Motor neuron (in vitro differentiated cells): ENCODE measurements around the gene KLHL17. TPM values are rescaled to one million over a fixed set of nuclear protein-coding genes. Genes with fewer than 3 reads are reported as not detected.
A peak's percentile ranks its signal among the peaks of the same experiment; 100 is the strongest.

Experiments used
- ATAC-seq, 8 experiments: fragments of 200-7000 bp; cut with Tn5 transposase; replicated peaks in 6 of 8; 2 replicates each; pipeline ENCODE4 v1.8.0; 2021; ENCODE audit warnings: mild to moderate bottlenecking in 8 of 8, moderate library complexity in 8 of 8
- H3K27ac ChIP-seq, 2 donors: fragments of 250-450 bp; sonication (Bioruptor Pico); 2 replicates each; pipeline ENCODE4 v1.9.0; 2021; ENCODE audit warnings: antibody characterized with exemption in 2 of 2, mild to moderate bottlenecking in 2 of 2, moderate library complexity in 1 of 2
- H3K4me1 ChIP-seq, 2 donors: fragments of 250-450 bp; sonication (Bioruptor Pico); replicated peaks in 1 of 2; 2 replicates each; pipeline ENCODE4 v1.6.1; 2021; ENCODE audit warnings: antibody characterized with exemption in 2 of 2, mild to moderate bottlenecking in 2 of 2, moderate library complexity in 1 of 2
- H3K4me3 ChIP-seq, 5 donors: fragments of 250-450 bp; sonication (Bioruptor Pico); 2 replicates each; pipeline ENCODE4 v1.9.0; 2021; ENCODE audit warnings: antibody characterized with exemption in 5 of 5, mild to moderate bottlenecking in 5 of 5, moderate library complexity in 4 of 5
- WGBS, 10 experiments: fragments of 450-650 bp; shearing (Covaris generic); methylation state at CpG; one replicate each; pipeline ENCODE4 v1.0.0; 2022; 5-methylcytosine and 5-hydroxymethylcytosine counted together
- in situ Hi-C, 9 experiments: fragments of 400-800 bp; cut with MboI; loops; one replicate each; pipeline ENCODE4 v1.15.0; 2021; ENCODE audit warnings: low sequenced_read_pairs in 9 of 9, low pct_unique_long_range_greater_than_20kb in 2 of 9; ENCODE audit not compliant: unreplicated experiment in 9 of 9
- total RNA-seq, 8 experiments: library from RNA; unstranded; fragments of 300-600 nt; gene quantifications; 2 replicates each; pipeline versions ENCODE4 v1.2.3 to v1.2.4, GENCODE V29; 2022

KLHL17 gene
- total RNA-seq, 8 experiments from 2014 or later: 4.1 to 24.6 (median 7.3) TPM

- H3K4me3 ChIP-seq: no peak overlapping the region
- H3K4me1 ChIP-seq: peaks cover 77 to 80% of the 10 kb centered on the region in 2 donors
- no peak overlapping the region for H3K27ac ChIP-seq
- WGBS, 10 experiments: 0 to 44% (median 10%) methylated on average over 2 to 21 of the region's 37 CpGs; no CpG with 5 or more reads in 1 of the 10 experiments
- ATAC-seq: no peak
- in situ Hi-C loops: no loop called here
Observed at GRCh38 chr1:934991-935750, 25.2 kb upstream of the KLHL17 start.

- 3% methylated on average over 10 of the region's 30 CpGs; no CpG with 5 or more reads in 9 of the 10 experiments for WGBS, 10 experiments
- no peak overlapping the region for H3K4me3 ChIP-seq
- H3K27ac ChIP-seq: no peak overlapping the region
- in situ Hi-C loops: no loop called here
- H3K4me1 ChIP-seq: peaks cover 81 to 84% of the 10 kb centered on the region in 2 donors
- peak in 6 of 8 experiments; percentile 15 to 51 (median 48) for ATAC-seq
Observed at GRCh38 chr1:935751-936231, 24.6 kb upstream of the KLHL17 start.

GRCh38 chr1:936348-937264 is 23.8 kb upstream of the KLHL17 start:
- Histone ChIP-seq H3K27ac (peak overlapping the region; percentile 8 to 62), H3K4me1 (peaks cover 85 to 86% of the 10 kb centered on the region in 2 donors), H3K4me3 (no peak overlapping the region)
- WGBS, 10 experiments: 40 to 95% (median 52%) methylated on average over 1 to 5 of the region's 45 CpGs; no CpG with 5 or more reads in 7 of the 10 experiments
- no peak for ATAC-seq
- in situ Hi-C loops: no loop called here

GRCh38 chr1:937521-937920 is 22.9 kb upstream of the KLHL17 start:
- 35 to 45% methylated on average over 4 to 10 of the region's 16 CpGs; no CpG with 5 or more reads in 8 of the 10 experiments for WGBS, 10 experiments
- in situ Hi-C loops: no loop called here
- Histone ChIP-seq H3K27ac (peak overlapping the region; percentile 31 to 50), H3K4me3 (no peak overlapping the region), H3K4me1 (peaks cover 81 to 83% of the 10 kb centered on the region in 2 donors)
- ATAC-seq: no peak

GRCh38 chr1:938088-938683 is 22.2 kb upstream of the KLHL17 start:
- peak in 7 of 8 experiments; percentile 6 to 32 (median 13) for ATAC-seq
- in situ Hi-C loops: no loop called here
- WGBS, 10 experiments: 20 to 93% (median 60%) methylated on average over 1 to 5 of the region's 15 CpGs; no CpG with 5 or more reads in 7 of the 10 experiments
- H3K4me1 ChIP-seq: peaks cover 81 to 83% of the 10 kb centered on the region in 2 donors
- H3K4me3 ChIP-seq: no peak overlapping the region
- H3K27ac ChIP-seq: peak overlapping the region; percentile 31 to 66

- in situ Hi-C loops: no loop called here
- Histone ChIP-seq H3K4me3 (no peak overlapping the region), H3K4me1 (peaks cover 83 to 86% of the 10 kb centered on the region in 2 donors), H3K27ac (peak overlapping the region in 1 of 2 donors; percentile 13)
- 26 to 80% (median 50%) methylated on average over 2 to 10 of the region's 30 CpGs; no CpG with 5 or more reads in 6 of the 10 experiments for WGBS, 10 experiments
- ATAC-seq: no peak
Observed at GRCh38 chr1:938711-939489, 21.5 kb upstream of the KLHL17 start.

GRCh38 chr1:939511-940106 is 20.8 kb upstream of the KLHL17 start:
- ATAC-seq: peak in 1 of 8 experiments; percentile 0
- Histone ChIP-seq H3K4me1 (peaks cover 88 to 93% of the 10 kb centered on the region in 2 donors), H3K4me3 (peak overlapping the region in 1 of 5 donors; percentile 31), H3K27ac (peak overlapping the region in 1 of 2 donors; percentile 38)
- 0 to 33% (median 20%) methylated on average over 1 to 3 of the region's 21 CpGs; no CpG with 5 or more reads in 7 of the 10 experiments for WGBS, 10 experiments
- in situ Hi-C loops: no loop called here

- peak; percentile 23 to 51 (median 32) for ATAC-seq
- H3K27ac ChIP-seq: peak overlapping the region; percentile 32 to 69
- WGBS, 10 experiments: 0 to 2% (median 0%) methylated on average over 7 to 22 of the region's 86 CpGs; no CpG with 5 or more reads in 5 of the 10 experiments
- peaks cover 89 to 95% of the 10 kb centered on the region in 2 donors for H3K4me1 ChIP-seq
- in situ Hi-C loops: no loop called here
- H3K4me3 ChIP-seq: peak overlapping the region in 2 of 5 donors; percentile 25 to 31
Observed at GRCh38 chr1:940107-941014, 20.0 kb upstream of the KLHL17 start.

- in situ Hi-C loops: no loop called here
- H3K4me3 ChIP-seq: peak overlapping the region; percentile 2 to 31 (median 13)
- peak overlapping the region; percentile 32 to 69 for H3K27ac ChIP-seq
- peaks cover 82 to 91% of the 10 kb centered on the region in 2 donors for H3K4me1 ChIP-seq
- WGBS, 10 experiments: 0 to 17% (median 5%) methylated on average over 4 to 18 of the region's 36 CpGs; no CpG with 5 or more reads in 4 of the 10 experiments
- peak in 1 of 8 experiments; percentile 0 for ATAC-seq
Observed at GRCh38 chr1:941015-941587, 19.3 kb upstream of the KLHL17 start.

- ATAC-seq: peak; percentile 33 to 55 (median 46)
- peak overlapping the region; percentile 7 to 69 for H3K27ac ChIP-seq
- in situ Hi-C loops: no loop called here
- whole genome bisulfite sequencing, 10 experiments: 0% methylated on average over 1 to 2 of the region's 98 CpGs; no CpG with 5 or more reads in 8 of the 10 experiments
- H3K4me1 ChIP-seq: peaks cover 76 to 85% of the 10 kb centered on the region in 2 donors
- peak overlapping the region; percentile 5 to 31 (median 17) for H3K4me3 ChIP-seq
Observed at GRCh38 chr1:941588-942383, 18.6 kb upstream of the KLHL17 start.
